Measurements from ENCODE around the gene TMEM167A.

TMEM167A gene

DNA sequence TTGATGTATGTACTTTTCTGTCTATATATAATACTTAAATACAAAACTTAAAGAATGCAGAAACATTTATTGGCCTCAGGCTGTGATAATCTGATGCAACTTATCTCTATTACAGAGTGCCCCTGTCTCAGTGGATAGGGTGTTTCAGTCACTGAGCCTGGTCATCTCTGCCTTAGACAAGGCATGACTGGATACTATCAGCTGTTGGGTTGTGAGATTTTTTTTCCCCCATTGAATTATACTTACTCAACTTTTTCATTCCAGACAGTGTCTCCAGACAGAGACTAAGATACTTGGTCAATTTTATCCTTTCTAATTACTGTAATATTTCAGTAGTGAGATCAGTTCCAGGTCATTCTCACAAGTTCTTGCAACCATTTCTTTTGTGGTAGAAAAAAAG, 26.8 kb upstream of the TMEM167A start:
- H3K4me3 ChIP-seq (ENCODE audit: low read depth in 1 of 5, low read length in 5 of 5) = no peak overlapping the region
- H3K9me3 ChIP-seq (ENCODE audit: control insufficient read depth in 5 of 5, low read length in 5 of 5) = no peaks in the 10 kb centered on the region
- H3K4me1 ChIP-seq (ENCODE audit: control insufficient read depth in 5 of 5, insufficient read depth in 5 of 5, low read length in 5 of 5) = no peaks in the 10 kb centered on the region
- H3K27me3 ChIP-seq (ENCODE audit: control insufficient read depth in 5 of 5, insufficient read depth in 4 of 5, low read length in 5 of 5) = no peaks in the 10 kb centered on the region
- no peak overlapping the region for H3K9ac ChIP-seq (ENCODE audit: low read length in 5 of 5)
- H3K36me3 ChIP-seq (ENCODE audit: control insufficient read depth in 5 of 5, insufficient read depth in 5 of 5, low read length in 5 of 5) = no peaks in the 10 kb centered on the region
- H3K27ac ChIP-seq (ENCODE audit: low read depth, low read length) = no peak overlapping the region

DNA sequence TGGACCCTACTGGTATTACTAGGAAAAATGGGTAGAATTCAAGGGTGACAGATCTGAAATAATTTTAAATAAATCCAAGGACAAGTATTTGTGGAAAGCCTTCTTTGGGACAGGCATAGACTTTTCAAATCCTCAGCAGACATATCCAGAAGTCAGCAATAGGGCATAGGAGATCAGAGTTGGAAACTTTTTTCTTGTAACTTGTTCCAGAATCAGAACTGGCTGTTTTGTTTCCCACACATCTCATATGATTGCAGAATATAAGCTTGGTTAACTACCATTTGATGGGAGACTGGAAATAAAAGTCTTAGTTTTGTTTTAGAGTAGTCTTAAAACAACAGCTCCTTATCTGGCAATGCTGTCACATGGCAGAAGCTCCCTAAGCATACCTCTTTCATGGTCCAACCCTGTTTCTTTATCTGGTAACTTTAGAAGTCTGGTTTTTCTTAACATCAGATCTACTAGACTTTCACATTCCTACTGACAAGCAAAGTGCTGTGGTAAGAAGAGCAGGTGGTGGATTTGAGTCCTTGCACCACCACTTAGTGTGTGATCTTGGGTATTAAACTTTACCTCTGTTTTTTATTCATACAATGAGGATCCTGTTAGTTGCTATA, 25.3 kb upstream of the TMEM167A start:
- no peaks in the 10 kb centered on the region for H3K4me1 ChIP-seq (ENCODE audit: control insufficient read depth in 5 of 5, insufficient read depth in 5 of 5, low read length in 5 of 5)
- H3K36me3 ChIP-seq (ENCODE audit: control insufficient read depth in 5 of 5, insufficient read depth in 5 of 5, low read length in 5 of 5) = no peaks in the 10 kb centered on the region
- H3K9me3 ChIP-seq (ENCODE audit: control insufficient read depth in 5 of 5, low read length in 5 of 5) = no peaks in the 10 kb centered on the region

DNA sequence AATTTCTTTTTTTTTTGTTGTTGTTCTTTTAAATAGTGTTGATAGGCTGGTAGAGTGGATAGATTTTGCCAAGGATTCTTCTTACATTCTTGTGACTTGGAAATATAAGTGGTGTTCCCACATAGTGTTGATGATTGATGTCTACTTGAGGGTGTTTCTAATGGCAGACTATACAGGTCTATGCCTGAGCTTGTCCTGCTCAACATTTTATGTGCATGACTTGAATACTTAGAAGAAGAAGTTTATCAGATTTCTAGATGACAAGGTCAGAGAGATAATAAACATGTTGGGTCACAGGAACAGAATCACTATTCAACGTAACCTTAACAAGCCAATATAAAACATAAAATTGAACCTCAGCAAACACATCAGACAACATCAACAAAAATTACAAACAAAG, 24.3 kb upstream of the TMEM167A start:
- Histone ChIP-seq H3K9ac (ENCODE audit: low read length in 5 of 5) (no peak overlapping the region), H3K36me3 (ENCODE audit: control insufficient read depth in 5 of 5, insufficient read depth in 5 of 5, low read length in 5 of 5) (no peaks in the 10 kb centered on the region), H3K4me1 (ENCODE audit: control insufficient read depth in 5 of 5, insufficient read depth in 5 of 5, low read length in 5 of 5) (no peaks in the 10 kb centered on the region), H3K27me3 (ENCODE audit: control insufficient read depth in 5 of 5, insufficient read depth in 4 of 5, low read length in 5 of 5) (no peaks in the 10 kb centered on the region), H3K9me3 (ENCODE audit: control insufficient read depth in 5 of 5, low read length in 5 of 5) (no peaks in the 10 kb centered on the region), H3K27ac (ENCODE audit: low read depth, low read length) (no peak overlapping the region), H3K4me3 (ENCODE audit: low read depth in 1 of 5, low read length in 5 of 5) (no peak overlapping the region)

More for the DNA sequence above, 25.3 kb upstream of the TMEM167A start:
- Histone ChIP-seq H3K4me3 (ENCODE audit: low read depth in 1 of 5, low read length in 5 of 5) (no peak overlapping the region), H3K9ac (ENCODE audit: low read length in 5 of 5) (no peak overlapping the region), H3K27ac (ENCODE audit: low read depth, low read length) (no peak overlapping the region), H3K27me3 (ENCODE audit: control insufficient read depth in 5 of 5, insufficient read depth in 4 of 5, low read length in 5 of 5) (no peaks in the 10 kb centered on the region)

DNA sequence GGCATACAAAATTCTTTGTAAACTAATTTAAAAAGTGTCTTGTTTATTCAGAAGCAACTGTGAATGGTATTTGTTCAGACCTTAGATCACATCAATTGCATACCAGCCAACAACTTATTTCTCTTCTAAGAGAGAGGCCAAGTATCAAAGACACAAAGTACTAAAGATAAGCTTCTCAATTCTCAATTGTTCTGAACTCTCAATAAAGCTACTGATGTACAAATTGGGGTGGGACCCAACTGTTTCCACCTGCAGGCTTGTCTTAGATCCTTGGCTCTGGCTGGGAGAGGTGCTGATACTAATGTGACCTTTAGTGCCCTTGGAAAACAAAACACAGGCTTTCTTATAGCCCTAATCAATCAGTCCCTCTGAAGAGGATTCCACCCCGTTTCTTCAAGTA, 22.3 kb upstream of the TMEM167A start:
- no peaks in the 10 kb centered on the region for H3K36me3 ChIP-seq (ENCODE audit: control insufficient read depth in 5 of 5, insufficient read depth in 5 of 5, low read length in 5 of 5)
- H3K4me1 ChIP-seq (ENCODE audit: control insufficient read depth in 5 of 5, insufficient read depth in 5 of 5, low read length in 5 of 5) = no peaks in the 10 kb centered on the region
- H3K9me3 ChIP-seq (ENCODE audit: control insufficient read depth in 5 of 5, low read length in 5 of 5) = no peaks in the 10 kb centered on the region
- no peak overlapping the region for H3K9ac ChIP-seq (ENCODE audit: low read length in 5 of 5)
- no peak overlapping the region for H3K27ac ChIP-seq (ENCODE audit: low read depth, low read length)
- H3K4me3 ChIP-seq (ENCODE audit: low read depth in 1 of 5, low read length in 5 of 5) = no peak overlapping the region
- no peaks in the 10 kb centered on the region for H3K27me3 ChIP-seq (ENCODE audit: control insufficient read depth in 5 of 5, insufficient read depth in 4 of 5, low read length in 5 of 5)

DNA sequence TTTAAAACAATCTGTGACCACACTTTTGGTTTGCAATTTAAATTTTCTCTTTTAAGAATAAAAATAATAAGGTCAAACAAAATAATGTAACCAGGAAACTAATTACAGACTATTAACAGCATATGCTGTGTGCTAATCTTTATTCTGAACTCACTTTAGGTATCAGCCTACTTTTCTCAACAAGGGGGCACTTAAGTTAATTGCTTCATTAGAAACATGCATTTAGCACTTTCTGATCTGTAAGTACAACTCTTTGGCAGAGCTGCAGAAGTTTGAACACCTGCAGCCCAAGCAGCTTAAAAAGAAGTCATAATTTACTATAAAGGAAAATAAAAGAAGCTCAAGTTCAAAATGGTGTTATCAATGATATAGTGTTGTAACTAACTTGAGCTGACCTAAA, 21.8 kb upstream of the TMEM167A start:
- Histone ChIP-seq H3K36me3 (ENCODE audit: control insufficient read depth in 5 of 5, insufficient read depth in 5 of 5, low read length in 5 of 5) (no peaks in the 10 kb centered on the region), H3K9me3 (ENCODE audit: control insufficient read depth in 5 of 5, low read length in 5 of 5) (no peaks in the 10 kb centered on the region), H3K4me3 (ENCODE audit: low read depth in 1 of 5, low read length in 5 of 5) (no peak overlapping the region), H3K27ac (ENCODE audit: low read depth, low read length) (no peak overlapping the region), H3K4me1 (ENCODE audit: control insufficient read depth in 5 of 5, insufficient read depth in 5 of 5, low read length in 5 of 5) (no peaks in the 10 kb centered on the region), H3K27me3 (ENCODE audit: control insufficient read depth in 5 of 5, insufficient read depth in 4 of 5, low read length in 5 of 5) (no peaks in the 10 kb centered on the region), H3K9ac (ENCODE audit: low read length in 5 of 5) (no peak overlapping the region)

DNA sequence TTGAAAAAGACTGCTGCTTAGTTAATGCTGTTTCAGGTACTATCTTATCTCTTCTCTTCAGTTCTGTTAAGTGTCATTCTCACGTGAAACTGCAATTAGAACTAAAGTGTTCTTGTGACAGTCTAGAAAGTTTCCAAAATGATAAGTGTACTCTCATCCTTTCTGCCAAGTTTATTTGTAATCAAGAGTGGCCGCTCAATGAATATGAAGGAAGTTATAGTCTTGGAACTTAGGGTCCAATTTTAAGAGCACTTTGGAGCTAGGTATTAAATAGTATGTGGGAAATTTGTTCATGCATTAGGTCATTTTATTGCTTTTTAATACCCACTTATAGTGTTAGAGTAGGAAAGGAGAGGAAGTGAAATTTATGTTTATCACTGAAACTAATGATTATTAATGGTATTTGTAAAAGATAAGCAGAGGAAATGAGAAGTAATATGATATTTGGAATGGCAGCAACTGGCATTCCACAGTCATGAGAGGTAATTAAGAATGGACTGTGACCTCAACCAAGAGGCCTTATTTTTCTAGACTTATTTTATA, 20.6 kb upstream of the TMEM167A start:
- Histone ChIP-seq H3K9me3 (ENCODE audit: control insufficient read depth in 5 of 5, low read length in 5 of 5) (peaks cover 4 to 10% (median 8%) of the 10 kb centered on the region in 5 donors), H3K4me3 (ENCODE audit: low read depth in 1 of 5, low read length in 5 of 5) (no peak overlapping the region), H3K4me1 (ENCODE audit: control insufficient read depth in 5 of 5, insufficient read depth in 5 of 5, low read length in 5 of 5) (no peaks in the 10 kb centered on the region), H3K27ac (ENCODE audit: low read depth, low read length) (no peak overlapping the region), H3K36me3 (ENCODE audit: control insufficient read depth in 5 of 5, insufficient read depth in 5 of 5, low read length in 5 of 5) (peaks cover 0 to 4% (median 0%) of the 10 kb centered on the region in 5 donors), H3K27me3 (ENCODE audit: control insufficient read depth in 5 of 5, insufficient read depth in 4 of 5, low read length in 5 of 5) (no peaks in the 10 kb centered on the region), H3K9ac (ENCODE audit: low read length in 5 of 5) (no peak overlapping the region)

DNA sequence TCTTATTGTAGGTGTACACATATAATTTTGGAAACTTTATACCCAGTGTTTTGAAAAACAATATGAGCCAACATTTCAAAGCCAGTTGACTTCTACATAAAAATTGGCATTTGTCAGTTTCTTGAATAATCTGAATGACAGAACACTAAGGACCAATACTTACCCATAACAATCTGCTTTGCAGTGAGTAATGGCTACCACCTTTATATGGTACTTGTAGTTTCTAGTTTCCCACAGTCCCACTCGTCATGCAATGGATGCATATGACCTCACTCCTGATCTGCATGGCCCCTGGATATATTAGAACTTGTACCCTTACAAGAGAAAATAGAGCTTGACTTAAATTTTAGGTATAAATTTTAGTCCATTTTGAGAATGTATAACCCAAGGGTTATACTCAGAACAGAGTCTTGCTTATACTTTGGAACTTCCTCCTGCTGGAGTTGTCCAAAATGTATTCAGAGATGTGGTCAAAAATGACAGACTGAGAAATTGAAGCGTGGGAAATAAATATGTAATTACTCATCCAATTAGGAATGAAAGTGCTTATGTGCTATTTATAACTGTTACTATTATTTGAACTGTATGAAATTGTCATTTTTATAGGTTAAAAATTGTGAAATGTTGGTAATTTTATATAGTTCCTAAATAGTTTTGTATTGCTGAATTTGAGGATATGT, 19.6 kb upstream of the TMEM167A start:
- Histone ChIP-seq H3K36me3 (ENCODE audit: control insufficient read depth in 5 of 5, insufficient read depth in 5 of 5, low read length in 5 of 5) (peaks cover 0 to 4% (median 0%) of the 10 kb centered on the region in 5 donors), H3K27me3 (ENCODE audit: control insufficient read depth in 5 of 5, insufficient read depth in 4 of 5, low read length in 5 of 5) (no peaks in the 10 kb centered on the region), H3K4me3 (ENCODE audit: low read depth in 1 of 5, low read length in 5 of 5) (no peak overlapping the region), H3K9ac (ENCODE audit: low read length in 5 of 5) (no peak overlapping the region), H3K9me3 (ENCODE audit: control insufficient read depth in 5 of 5, low read length in 5 of 5) (peaks cover 4 to 12% (median 9%) of the 10 kb centered on the region in 5 donors), H3K4me1 (ENCODE audit: control insufficient read depth in 5 of 5, insufficient read depth in 5 of 5, low read length in 5 of 5) (no peaks in the 10 kb centered on the region), H3K27ac (ENCODE audit: low read depth, low read length) (no peak overlapping the region)

DNA sequence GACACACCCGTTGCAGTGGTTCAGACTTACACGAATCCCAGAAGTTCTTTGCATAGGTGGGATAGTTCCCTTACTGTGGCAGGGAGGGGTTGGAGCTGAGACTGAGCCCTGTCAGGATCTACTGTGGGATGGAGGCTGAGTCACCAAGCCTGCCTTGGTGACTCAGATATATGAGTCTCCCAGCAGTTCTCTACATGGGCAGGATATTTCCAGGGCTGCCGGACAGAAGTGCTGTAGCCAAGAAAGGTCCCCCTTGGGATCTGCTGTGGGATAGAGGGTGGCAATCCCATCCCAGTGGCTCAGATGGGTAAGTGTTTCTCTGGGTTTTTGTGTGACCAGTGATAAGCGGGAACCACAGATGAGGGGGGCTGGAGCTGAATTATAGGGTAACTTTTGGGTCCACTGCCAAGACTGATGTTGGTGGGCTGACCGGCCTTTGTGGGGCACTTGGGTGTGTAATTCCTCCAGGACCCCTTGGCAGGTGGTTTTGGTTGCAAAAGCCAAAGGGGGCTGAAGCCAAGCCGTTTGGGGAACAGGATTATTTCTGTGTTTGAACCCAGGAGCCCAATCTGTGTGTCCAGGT, 18.9 kb upstream of the TMEM167A start:
- Histone ChIP-seq H3K36me3 (ENCODE audit: control insufficient read depth in 5 of 5, insufficient read depth in 5 of 5, low read length in 5 of 5) (peaks cover 0 to 4% (median 0%) of the 10 kb centered on the region in 5 donors), H3K4me3 (ENCODE audit: low read depth in 1 of 5, low read length in 5 of 5) (no peak overlapping the region), H3K27me3 (ENCODE audit: control insufficient read depth in 5 of 5, insufficient read depth in 4 of 5, low read length in 5 of 5) (no peaks in the 10 kb centered on the region), H3K9me3 (ENCODE audit: control insufficient read depth in 5 of 5, low read length in 5 of 5) (peaks cover 4 to 13% (median 11%) of the 10 kb centered on the region in 5 donors), H3K4me1 (ENCODE audit: control insufficient read depth in 5 of 5, insufficient read depth in 5 of 5, low read length in 5 of 5) (no peaks in the 10 kb centered on the region), H3K9ac (ENCODE audit: low read length in 5 of 5) (no peak overlapping the region), H3K27ac (ENCODE audit: low read depth, low read length) (no peak overlapping the region)

DNA sequence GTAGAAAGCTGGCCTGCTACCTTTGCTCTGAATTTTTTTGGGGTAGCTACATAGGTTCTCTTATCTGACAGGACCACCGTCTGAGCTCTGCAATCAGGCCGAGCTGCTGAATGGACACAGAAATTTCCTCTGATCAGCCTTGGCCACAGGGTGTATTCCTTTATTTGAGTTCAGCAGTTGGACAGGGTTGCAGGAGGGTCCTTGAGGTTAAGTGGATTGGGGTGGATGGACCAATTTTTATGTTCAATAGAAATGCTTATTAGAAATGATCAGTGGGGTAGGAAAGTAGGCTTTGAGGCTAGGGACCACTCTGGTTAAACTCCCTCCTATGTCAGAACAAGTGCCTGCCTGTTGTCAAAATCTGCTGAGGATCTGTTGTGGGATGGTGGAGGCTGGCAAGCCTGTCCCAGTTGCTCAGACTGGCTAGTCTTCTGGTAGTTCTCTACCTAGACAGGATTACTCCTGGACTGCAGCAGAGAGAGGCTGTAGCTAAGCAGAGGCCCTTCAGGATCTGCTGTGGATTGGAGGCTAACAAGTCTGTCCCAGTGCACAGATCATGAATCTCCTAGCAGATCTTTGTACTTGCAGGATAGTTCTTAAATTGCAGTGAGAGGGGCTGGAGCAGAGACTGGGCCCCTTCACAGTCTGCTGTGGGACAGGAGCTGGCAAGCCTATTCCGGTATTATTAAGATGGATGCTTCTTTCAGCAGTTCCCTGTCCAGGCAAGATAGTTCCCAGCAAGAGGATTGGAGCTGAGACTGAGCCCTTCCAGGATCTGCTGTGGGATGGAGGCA, 18.2 kb upstream of the TMEM167A start:
- Histone ChIP-seq H3K36me3 (ENCODE audit: control insufficient read depth in 5 of 5, insufficient read depth in 5 of 5, low read length in 5 of 5) (peaks cover 0 to 4% (median 0%) of the 10 kb centered on the region in 5 donors), H3K4me1 (ENCODE audit: control insufficient read depth in 5 of 5, insufficient read depth in 5 of 5, low read length in 5 of 5) (no peaks in the 10 kb centered on the region), H3K4me3 (ENCODE audit: low read depth in 1 of 5, low read length in 5 of 5) (no peak overlapping the region), H3K9ac (ENCODE audit: low read length in 5 of 5) (no peak overlapping the region), H3K27ac (ENCODE audit: low read depth, low read length) (no peak overlapping the region), H3K9me3 (ENCODE audit: control insufficient read depth in 5 of 5, low read length in 5 of 5) (peaks cover 4 to 13% (median 11%) of the 10 kb centered on the region in 5 donors), H3K27me3 (ENCODE audit: control insufficient read depth in 5 of 5, insufficient read depth in 4 of 5, low read length in 5 of 5) (no peaks in the 10 kb centered on the region)
